ENCODE data around the gene MYOC.

GRCh38 chr1:171641076-171641864, 11.2 kb downstream of the MYOC start:
- TF ChIP-seq POLR2A (IDR thresholded peaks at IDR 0.05; ENCODE audit: low read length) (no peak), GATA1 (IDR thresholded peaks at IDR 0.05; ENCODE audit: low read depth, low read length) (no peak)

Data from erythroblast (primary cell).